Measurements from ENCODE around the gene NBEA.

DNA sequence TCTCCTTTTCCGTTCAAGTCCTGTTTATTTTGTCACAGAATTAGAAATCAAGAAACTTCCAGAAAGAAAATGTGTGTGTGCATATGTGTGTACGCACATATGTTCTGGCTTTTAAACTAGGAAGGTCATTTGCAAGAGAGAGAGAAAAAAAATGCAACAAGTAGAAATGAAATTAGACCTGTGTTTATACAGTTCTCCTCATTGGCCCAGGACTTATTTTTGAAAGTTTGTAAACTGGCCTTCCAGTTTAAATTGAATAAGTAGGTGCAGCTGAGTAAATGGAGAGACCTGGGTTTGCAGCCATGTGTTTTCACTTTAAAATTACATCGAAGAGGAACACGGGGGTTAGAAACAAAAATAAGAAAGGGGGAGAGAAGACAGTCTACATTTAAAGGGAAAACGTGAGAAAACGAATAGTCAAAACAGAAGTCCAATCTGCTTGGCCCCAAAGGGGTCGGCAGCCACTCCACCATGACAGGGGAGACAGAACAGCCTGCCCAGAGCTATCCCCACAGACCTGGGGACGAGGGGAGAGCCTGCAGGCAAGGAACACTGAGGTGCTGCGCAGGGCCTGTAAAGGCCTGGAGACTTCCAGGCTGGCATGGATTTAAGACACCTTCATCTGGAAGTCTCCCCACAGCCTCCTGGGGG, 751.2 kb downstream of the NBEA start:
- TF ChIP-seq POLR2A (IDR thresholded peaks at IDR 0.05), result no peak
- TF ChIP-seq CTCF (IDR thresholded peaks at IDR 0.05), result no peak

Data from breast epithelium (tissue), 3 donors.